Upper lobe of left lung (tissue), 6 donors: Measurements from ENCODE around the gene MED27. TPM values are rescaled to one million over a fixed set of nuclear protein-coding genes. Genes with fewer than 3 reads are reported as not detected.

ENCODE experiments used
- ATAC-seq, 2 donors: fragments of 200-7000 bp; cut with Tn5 transposase; one replicate each; pipeline ENCODE4 v1.9.1; 2022; ENCODE audit warnings: mild to moderate bottlenecking in 2 of 2, moderate library complexity in 2 of 2; ENCODE audit not compliant: low FRiP score in 2 of 2
- DNase-seq, 2 donors: peaks; one replicate each; pipeline ENCODE4 v3.0.0-alpha.2; 2019 to 2020
- H3K27ac ChIP-seq, 4 donors: fragments of 200-600 bp; sonication (generic); one replicate each; pipeline ENCODE4 v1.5.1; 2016 to 2019
- H3K27me3 ChIP-seq, 4 donors: fragments of 200-600 bp; sonication (generic); one replicate each; pipeline ENCODE4 v1.5.1; 2017 to 2019
- H3K36me3 ChIP-seq, 4 donors: fragments of 200-600 bp; sonication (generic); one replicate each; pipeline ENCODE4 v1.5.1; 2016 to 2019
- H3K4me1 ChIP-seq, 4 donors: fragments of 200-600 bp; sonication (generic); one replicate each; pipeline ENCODE4 v1.5.1; 2018 to 2019
- H3K4me3 ChIP-seq, 4 donors: fragments of 200-600 bp; sonication (generic); one replicate each; pipeline ENCODE4 v1.5.1; 2017 to 2019; ENCODE audit warnings: mild to moderate bottlenecking in 2 of 4, moderate library complexity in 1 of 4
- H3K9me3 ChIP-seq, 4 donors: fragments of 200-600 bp; sonication (generic); one replicate each; pipeline ENCODE4 v1.5.1; 2018 to 2019
- CTCF ChIP-seq, 6 experiments: fragments of 450-650 bp in 4 of 6; fragments of 200-600 bp in 2 of 6; sonication (generic) in 2 of 6; IDR thresholded peaks; one replicate each; pipeline ENCODE4 v1.5.1; 2016 to 2019; ENCODE audit warnings: antibody characterized with exemption in 6 of 6
- EP300 ChIP-seq, 4 donors: sonication (generic); formaldehyde crosslinking; IDR thresholded peaks; one replicate each; pipeline ENCODE4 v1.5.1; 2017; ENCODE audit warnings: antibody characterized with exemption in 4 of 4, control low read depth in 2 of 4
- POLR2A ChIP-seq, 4 donors: fragments of 450-650 bp; IDR thresholded peaks; one replicate each; pipeline ENCODE4 v1.5.1; 2016 to 2017; ENCODE audit warnings: antibody characterized with exemption in 4 of 4, mild to moderate bottlenecking in 2 of 4
- POLR2AphosphoS5 ChIP-seq, 2 donors: sonication (generic); formaldehyde crosslinking; IDR thresholded peaks; one replicate each; pipeline ENCODE4 v1.5.1; 2017; ENCODE audit warnings: antibody characterized with exemption in 2 of 2
- WGBS, 2 donors: methylation state at CpG; one replicate each; pipeline ENCODE4 v1.1.5; 2017 to 2018; 5-methylcytosine and 5-hydroxymethylcytosine counted together
- total RNA-seq, 6 donors: library from RNA; depleted of rRNA in 4 of 6; stranded (reverse); fragments of >200 nt in 4 of 6; gene quantifications; one replicate each; pipeline versions ENCODE4 v1.1.0 to v1.2.1, GENCODE V29; 2016 to 2021
- donor health status: DM: no; HTN: no; CAD: no; lungs with moderate emphysema.
- donor health status: DM: no; HTN: yes; CAD: no; lungs with severe emphysema.

The MED27 gene
- total RNA-seq, 6 donors from 2014 or later, result 4.9 to 24.2 (median 17.1) TPM

- WGBS, 2 donors, result 97% methylated on average over 4 of the region's 4 CpGs
These were observed 97.6 kb downstream of the MED27 start for GRCh38 chr9:131982102-131982501.

GRCh38 chr9:131981116-131981776 lies 98.4 kb downstream of the MED27 start:
- ATAC-seq (no peak), DNase-seq (no peak)
- WGBS, 2 donors, result 75 to 76% methylated on average over 8 of the region's 8 CpGs
- no peak overlapping the region for H3K27ac ChIP-seq
- no peak overlapping the region for H3K4me3 ChIP-seq
- no peaks in the 10 kb centered on the region for H3K9me3 ChIP-seq
- H3K4me1 ChIP-seq, result peaks cover 12 to 14% (median 13%) of the 10 kb centered on the region in 4 donors
- H3K36me3 ChIP-seq, result no peaks in the 10 kb centered on the region
- TF ChIP-seq EP300 (IDR thresholded peaks at IDR 0.05) (no peak), CTCF (IDR thresholded peaks at IDR 0.05) (no peak), POLR2AphosphoS5 (IDR thresholded peaks at IDR 0.05) (no peak), POLR2A (IDR thresholded peaks at IDR 0.05) (no peak)
- H3K27me3 ChIP-seq, result no peaks in the 10 kb centered on the region

More at GRCh38 chr9:131982102-131982501, 97.6 kb downstream of the MED27 start:
- no peak for DNase-seq
- Histone ChIP-seq H3K4me3 (no peak overlapping the region), H3K36me3 (no peaks in the 10 kb centered on the region), H3K9me3 (no peaks in the 10 kb centered on the region), H3K27me3 (no peaks in the 10 kb centered on the region), H3K27ac (no peak overlapping the region), H3K4me1 (peaks cover 4 to 5% (median 4%) of the 10 kb centered on the region in 4 donors)
- no peak for ATAC-seq
- TF ChIP-seq EP300 (IDR thresholded peaks at IDR 0.05), result no peak
- no peak for TF ChIP-seq POLR2A (IDR thresholded peaks at IDR 0.05)
- TF ChIP-seq POLR2AphosphoS5 (IDR thresholded peaks at IDR 0.05), result no peak
- no peak for TF ChIP-seq CTCF (IDR thresholded peaks at IDR 0.05)

GRCh38 chr9:131980267-131981016 lies 99.2 kb downstream of the MED27 start:
- H3K9me3 ChIP-seq, result no peaks in the 10 kb centered on the region
- no peak for DNase-seq
- WGBS, 2 donors, result 62 to 63% methylated on average over 8 of the region's 8 CpGs

GRCh38 chr9:131977109-131977838 lies 102.4 kb downstream of the MED27 start:
- H3K27ac ChIP-seq, result peak overlapping the region in 1 of 4 donors; percentile 15
- no peaks in the 10 kb centered on the region for H3K36me3 ChIP-seq
- H3K4me3 ChIP-seq, result no peak overlapping the region
- no peaks in the 10 kb centered on the region for H3K27me3 ChIP-seq
- H3K4me1 ChIP-seq, result peaks cover 16 to 24% (median 20%) of the 10 kb centered on the region in 4 donors
- WGBS, 2 donors, result 80 to 86% methylated on average over 9 to 10 of the region's 10 CpGs
- no peak for TF ChIP-seq CTCF (IDR thresholded peaks at IDR 0.05)
- no peak for TF ChIP-seq POLR2AphosphoS5 (IDR thresholded peaks at IDR 0.05)
- TF ChIP-seq POLR2A (IDR thresholded peaks at IDR 0.05), result no peak
- TF ChIP-seq EP300 (IDR thresholded peaks at IDR 0.05), result no peak
- no peaks in the 10 kb centered on the region for H3K9me3 ChIP-seq
- no peak for ATAC-seq
- no peak for DNase-seq

More at GRCh38 chr9:131980267-131981016, 99.2 kb downstream of the MED27 start:
- H3K4me3 ChIP-seq, result no peak overlapping the region
- no peak for TF ChIP-seq POLR2AphosphoS5 (IDR thresholded peaks at IDR 0.05)
- no peak for TF ChIP-seq POLR2A (IDR thresholded peaks at IDR 0.05)
- no peak for TF ChIP-seq EP300 (IDR thresholded peaks at IDR 0.05)
- TF ChIP-seq CTCF (IDR thresholded peaks at IDR 0.05), result no peak
- no peaks in the 10 kb centered on the region for H3K27me3 ChIP-seq
- H3K4me1 ChIP-seq, result peaks cover 16 to 21% (median 18%) of the 10 kb centered on the region in 4 donors
- H3K27ac ChIP-seq, result no peak overlapping the region
- no peak for ATAC-seq
- H3K36me3 ChIP-seq, result no peaks in the 10 kb centered on the region
